Endometrium (tissue), 2 donors: ENCODE measurements around the gene CABLES2.

ENCODE experiments used
- FAIRE-seq: peaks from 2 replicates; lab custom pipeline; 2012; peaks lifted over from hg19 to GRCh38; lab: Jason Lieb, UNC
- donor health status: control.
- donor health status: control.

The CABLES2 gene

DNA sequence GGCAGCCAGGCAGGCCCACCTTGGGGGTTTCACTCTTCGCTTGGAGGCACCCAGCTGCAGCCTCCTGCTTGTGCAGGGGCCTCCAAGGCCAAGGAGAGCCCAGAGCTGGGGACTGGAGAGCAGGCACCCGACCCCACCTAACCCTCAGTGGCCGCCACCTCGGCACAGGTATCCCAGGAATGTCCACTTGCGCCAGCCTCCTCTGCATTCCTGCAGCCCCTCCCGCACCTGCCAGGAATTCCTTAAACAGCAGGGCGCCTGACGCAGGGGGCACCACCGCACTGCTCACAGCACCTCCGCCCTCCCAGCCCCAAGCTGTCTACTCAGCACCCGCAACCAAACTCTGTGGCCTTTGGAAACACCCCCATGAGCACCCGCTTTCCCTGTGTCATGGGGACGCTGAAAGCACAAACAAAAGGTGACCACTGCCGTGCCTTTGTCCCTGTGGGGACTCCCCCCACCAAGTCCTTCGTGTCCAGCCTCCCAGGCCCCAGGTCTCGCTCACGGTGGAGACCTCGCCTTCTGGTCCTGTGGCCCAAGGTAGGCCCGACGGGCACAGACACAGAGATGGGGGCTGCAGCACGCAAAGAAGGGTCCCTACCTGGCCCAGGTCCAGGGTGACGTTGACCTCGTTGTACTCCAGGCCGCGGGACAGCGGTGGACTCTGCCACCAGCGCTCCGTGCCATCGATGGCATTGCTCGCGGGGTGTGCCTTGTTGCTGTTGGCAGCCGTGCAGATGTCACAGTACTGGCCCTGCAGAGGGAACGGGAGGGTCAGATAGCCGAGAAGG lies 45.1 kb downstream of the CABLES2 start:
- FAIRE-seq = no peak

GRCh38 chr20:62360854-62361798 lies 46.0 kb downstream of the CABLES2 start:
- no peak for FAIRE-seq

GRCh38 chr20:62359491-62360121 lies 47.5 kb downstream of the CABLES2 start:
- FAIRE-seq = no peak

- no peak for FAIRE-seq
These were observed 48.0 kb downstream of the CABLES2 start for GRCh38 chr20:62359043-62359490.

- no peak for FAIRE-seq
These were observed 48.7 kb downstream of the CABLES2 start for GRCh38 chr20:62358171-62359042.

- no peak for FAIRE-seq
These were observed 49.4 kb downstream of the CABLES2 start for GRCh38 chr20:62357681-62358080.

GRCh38 chr20:62357187-62357667 lies 49.9 kb downstream of the CABLES2 start:
- no peak for FAIRE-seq

GRCh38 chr20:62356589-62357186 lies 50.4 kb downstream of the CABLES2 start:
- FAIRE-seq = no peak

DNA sequence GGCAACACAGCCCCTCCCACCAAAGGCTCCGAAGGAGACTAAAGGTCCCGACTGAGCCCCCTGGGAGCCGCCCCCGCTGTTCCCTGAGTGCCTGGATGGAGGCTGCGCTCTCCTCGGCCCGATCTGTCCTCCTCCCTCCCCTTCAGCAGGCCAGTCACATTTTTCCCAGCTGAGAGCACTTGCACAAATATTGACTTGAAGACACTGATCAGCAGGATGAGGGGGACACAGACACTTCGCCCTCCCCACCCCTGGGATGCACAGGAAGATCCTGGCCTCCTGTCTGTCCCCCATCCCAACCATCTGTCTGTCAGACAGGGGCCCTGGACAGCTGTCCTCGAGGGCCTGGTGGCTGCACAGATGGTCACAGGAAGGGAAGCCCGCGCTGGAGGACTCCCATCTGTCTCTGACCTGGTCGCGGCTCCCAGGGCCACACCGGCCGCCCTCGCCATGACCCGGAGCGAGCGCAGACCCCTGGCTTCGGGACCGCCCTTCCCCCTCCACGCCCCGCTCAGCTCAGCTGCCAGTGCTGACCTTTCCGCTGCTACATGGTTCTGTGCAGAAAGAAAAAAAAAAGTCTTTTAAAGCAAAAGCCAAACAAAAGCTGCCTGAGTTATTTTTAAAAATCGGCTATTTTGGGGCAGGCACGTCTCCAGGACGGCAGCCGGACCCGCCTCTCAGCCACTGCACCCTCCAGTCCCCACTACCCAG lies 51.1 kb downstream of the CABLES2 start:
- no peak for FAIRE-seq

DNA sequence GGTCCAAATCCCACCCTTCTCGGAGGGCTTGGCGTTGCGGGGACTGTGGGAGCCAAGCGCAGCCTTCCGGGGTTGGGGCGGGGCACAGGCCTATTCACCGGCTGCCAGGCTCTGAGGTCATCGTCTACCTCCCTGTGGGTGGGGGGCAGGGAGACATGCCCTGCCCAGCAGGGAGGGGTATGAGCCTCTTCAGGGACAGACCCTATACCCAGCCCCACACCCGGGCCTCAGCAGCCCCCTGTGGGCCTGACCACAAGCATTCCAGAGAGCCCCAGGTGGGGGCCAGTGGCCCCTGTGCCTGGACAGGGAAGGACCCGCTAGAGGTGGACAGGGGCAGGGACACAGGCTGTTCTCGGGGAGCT lies 51.6 kb downstream of the CABLES2 start:
- FAIRE-seq = no peak

- no peak for FAIRE-seq
These were observed 52.2 kb downstream of the CABLES2 start for GRCh38 chr20:62354811-62355341.

GRCh38 chr20:62354031-62354808 lies 52.9 kb downstream of the CABLES2 start:
- no peak for FAIRE-seq

- FAIRE-seq = no peak
These were observed 53.6 kb downstream of the CABLES2 start for GRCh38 chr20:62353289-62354030.

DNA sequence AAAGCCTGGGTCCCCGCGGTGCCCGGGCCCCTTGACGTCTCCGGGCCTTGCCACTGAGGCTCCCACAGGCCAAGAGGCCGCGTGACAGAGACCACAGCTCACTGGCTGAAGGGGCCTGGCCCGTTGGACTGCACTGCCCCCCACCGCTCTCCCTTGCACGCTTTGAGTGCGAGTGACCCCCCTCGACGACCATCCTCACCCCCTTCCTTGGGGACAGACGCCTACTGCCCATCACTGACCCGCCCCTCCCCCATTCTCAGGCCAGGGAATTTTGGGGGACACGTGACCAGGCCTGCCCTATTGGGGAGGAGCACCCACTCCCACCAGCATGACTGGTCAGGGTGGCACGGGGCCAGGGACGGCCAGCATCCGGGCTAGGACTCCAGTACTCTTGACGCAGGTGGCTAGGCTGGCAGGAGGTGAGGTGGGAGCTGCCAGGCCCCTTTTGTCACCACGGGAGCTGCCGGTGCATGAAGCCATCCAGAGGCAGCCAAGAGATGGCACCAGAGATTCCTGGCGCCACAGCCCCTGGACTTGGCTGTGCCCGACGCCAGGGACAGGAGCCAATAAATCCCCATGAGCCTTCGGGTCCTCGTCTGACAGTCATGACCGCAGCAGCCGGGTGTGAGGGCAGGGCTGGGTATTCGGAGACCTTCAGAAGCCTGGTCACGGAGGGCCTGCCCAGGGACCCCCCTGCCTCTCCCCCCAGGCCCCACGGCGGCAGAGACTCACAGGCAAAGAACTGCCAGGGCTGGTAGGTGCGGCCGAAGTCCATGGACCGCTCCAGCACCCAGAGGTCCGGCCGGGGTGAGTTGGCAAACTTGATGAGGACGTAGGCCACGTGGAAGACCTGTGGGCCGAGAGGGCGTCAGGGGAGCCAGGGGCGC lies 54.4 kb downstream of the CABLES2 start:
- no peak for FAIRE-seq

GRCh38 chr20:62351469-62352401 lies 55.4 kb downstream of the CABLES2 start:
- FAIRE-seq = no peak
